HepG2 (cell line): ENCODE data around the gene TSPYL6. TPM values are rescaled to one million over a fixed set of nuclear protein-coding genes. Genes with fewer than 3 reads are reported as not detected.

Experiments used
- ADNP ChIP-seq: sonication (generic); formaldehyde crosslinking; IDR thresholded peaks from 2 replicates; pipeline ENCODE4 v1.4.0; 2020; ENCODE audit warnings: missing genetic modification reagents
- ATAD3A ChIP-seq: sonication (generic); formaldehyde crosslinking; IDR thresholded peaks from 2 replicates; pipeline ENCODE4 v1.4.0; 2020; ENCODE audit warnings: missing genetic modification reagents
- CEBPG ChIP-seq: IDR thresholded peaks from 2 replicates; pipeline ENCODE4 v1.6.1; 2016
- ETS1 ChIP-seq: sonication (generic); formaldehyde crosslinking; IDR thresholded peaks from 2 replicates; pipeline ENCODE4 v1.4.0; 2020; ENCODE audit warnings: missing genetic modification reagents
- HNF4A ChIP-seq: sonication (generic); formaldehyde crosslinking; IDR thresholded peaks from 2 replicates; pipeline ENCODE4 v1.4.0; 2020; ENCODE audit warnings: missing genetic modification reagents
- KMT2A ChIP-seq: sonication (generic); formaldehyde crosslinking; IDR thresholded peaks from 2 replicates; pipeline ENCODE4 v1.4.0; 2020; ENCODE audit warnings: missing genetic modification reagents
- NCOA1 ChIP-seq: sonication (generic); formaldehyde crosslinking; IDR thresholded peaks from 2 replicates; pipeline ENCODE4 v1.9.0; 2021; ENCODE audit warnings: missing genetic modification reagents
- NFYC ChIP-seq: IDR thresholded peaks from 2 replicates; pipeline ENCODE4 v1.6.1; 2016; ENCODE audit warnings: missing genetic modification reagents, missing compliant biosample characterization
- PRDM15 ChIP-seq: sonication (generic); formaldehyde crosslinking; IDR thresholded peaks from 2 replicates; pipeline ENCODE4 v1.4.0; 2020; ENCODE audit warnings: missing genetic modification reagents
- SIX1 ChIP-seq: sonication (generic); formaldehyde crosslinking; IDR thresholded peaks from 2 replicates; pipeline ENCODE4 v1.4.0; 2020; ENCODE audit warnings: missing genetic modification reagents, borderline replicate concordance
- SNRNP70 ChIP-seq: fragments of 200-400 bp; formaldehyde crosslinking; IDR thresholded peaks from 2 replicates; pipeline ENCODE4 v1.6.1; 2017; ENCODE audit warnings: mild to moderate bottlenecking, low read depth, low read length, moderate library complexity
- STAT5B ChIP-seq: sonication (generic); formaldehyde crosslinking; IDR thresholded peaks from 2 replicates; pipeline ENCODE4 v1.4.0; 2020; ENCODE audit warnings: missing genetic modification reagents
- ZBED4 ChIP-seq: sonication (generic); formaldehyde crosslinking; IDR thresholded peaks from 2 replicates; pipeline ENCODE4 v1.4.0; 2020; ENCODE audit warnings: missing genetic modification reagents, borderline replicate concordance
- ZFP36L1 ChIP-seq: sonication (generic); formaldehyde crosslinking; IDR thresholded peaks from 2 replicates; pipeline ENCODE4 v1.8.0; 2022; ENCODE audit warnings: mild to moderate bottlenecking, missing genetic modification reagents, moderate library complexity
- ZFP41 ChIP-seq: sonication (generic); formaldehyde crosslinking; IDR thresholded peaks from 2 replicates; pipeline ENCODE4 v1.4.0; 2020; ENCODE audit warnings: mild to moderate bottlenecking, missing genetic modification reagents, borderline replicate concordance
- ZGPAT ChIP-seq: IDR thresholded peaks from 2 replicates; pipeline ENCODE4 v1.6.1; 2016; ENCODE audit warnings: mild to moderate bottlenecking
- ZKSCAN5 ChIP-seq: sonication (generic); formaldehyde crosslinking; IDR thresholded peaks from 2 replicates; pipeline ENCODE4 v1.5.1; 2020; ENCODE audit warnings: mild to moderate bottlenecking, missing genetic modification reagents
- ZNF430 ChIP-seq: sonication (generic); formaldehyde crosslinking; IDR thresholded peaks from 2 replicates; pipeline ENCODE4 v1.9.0; 2021; ENCODE audit warnings: mild to moderate bottlenecking, missing genetic modification reagents
- ZNF44 ChIP-seq: sonication (generic); formaldehyde crosslinking; IDR thresholded peaks from 2 replicates; pipeline ENCODE4 v1.5.1; 2020; ENCODE audit warnings: mild to moderate bottlenecking, missing genetic modification reagents
- ZNF788 ChIP-seq: sonication (generic); formaldehyde crosslinking; IDR thresholded peaks from 2 replicates; pipeline ENCODE4 v1.5.0; 2020; ENCODE audit warnings: mild to moderate bottlenecking, missing genetic modification reagents, borderline replicate concordance
- polyA plus RNA-seq, 8 experiments: library from polyadenylated mRNA; depleted of rRNA in 3 of 8; stranded (reverse) in 7 of 8; unstranded in 1 of 8; fragments of >200 nt; fragmentation: Illumina TruSeq in 4 of 8; extraction: Trizol in 4 of 8; gene quantifications; 2 replicates each; pipeline versions ENCODE4 v1.2.1 to v1.2.3, GENCODE V29; 2011 to 2016; ENCODE audit warnings: low read depth in 4 of 8, missing spikeins in 1 of 8, mixed read lengths in 1 of 8; ENCODE audit not compliant: insufficient read depth in 1 of 8
- total RNA-seq, 5 experiments: library from RNA; depleted of rRNA; stranded (reverse); fragments of >200 nt; fragmentation: Illumina TruSeq; extraction: Trizol; gene quantifications; 2 replicates each; pipeline ENCODE4 v1.2.3, GENCODE V29; 2016; ENCODE audit warnings: low read depth in 1 of 5

TSPYL6 gene
- total and polyA plus RNA-seq, 2 of the 13 experiments (the other 11 are each of a cell fraction or from before 2014, with no cell fraction given) = 0.03 TPM; not detected in 1

- no peak for TF ChIP-seq ETS1 (CRISPR knock-in tag)
- TF ChIP-seq STAT5B (CRISPR knock-in tag) = no peak
- TF ChIP-seq NCOA1 (CRISPR knock-in tag) = no peak; the same call in 1 of the 2 replicates
- TF ChIP-seq ZNF44 (CRISPR knock-in tag) = 0 out of 2 replicates have a peak, but pooled peaks have one; percentile 45
- TF ChIP-seq SIX1 (CRISPR knock-in tag) = peak; percentile 69; the same call in 1 of the 2 replicates
- peak; percentile 31; the same call in 1 of the 2 replicates for TF ChIP-seq ZFP36L1 (CRISPR knock-in tag)
- TF ChIP-seq NFYC (CRISPR knock-in tag) = peak; percentile 10; the same call in 1 of the 2 replicates
- TF ChIP-seq HNF4A = peak; percentile 97
- no peak for TF ChIP-seq ADNP (CRISPR knock-in tag)
- 0 out of 2 replicates have a peak, but pooled peaks have one; percentile 38 for TF ChIP-seq KMT2A (CRISPR knock-in tag)
- peak; percentile 62; the same call in 1 of the 2 replicates for TF ChIP-seq ZNF788 (CRISPR knock-in tag)
- peak; percentile 51 for TF ChIP-seq ZBED4
- no peak for TF ChIP-seq ZFP41 (CRISPR knock-in tag)
- no peak for TF ChIP-seq ATAD3A (CRISPR knock-in tag)
- no peak for TF ChIP-seq PRDM15 (CRISPR knock-in tag)
- no peak for TF ChIP-seq ZNF430
- peak; percentile 91 for TF ChIP-seq CEBPG
- no peak for TF ChIP-seq ZKSCAN5
- TF ChIP-seq ZGPAT (CRISPR knock-in tag) = peak; percentile 97
- TF ChIP-seq SNRNP70 = no peak
These were observed 22.0 kb downstream of the TSPYL6 start (continued) for GRCh38 chr2:54233832-54234649.
